Measurements from ENCODE around the gene NID2.

- TF ChIP-seq TEAD4 (IDR thresholded peaks at IDR 0.05) (no peak), CEBPB (IDR thresholded peaks at IDR 0.05) (no peak), RAD21 (IDR thresholded peaks at IDR 0.05; ENCODE audit: low read depth) (no peak), YY1 (IDR thresholded peaks at IDR 0.05; ENCODE audit: low read depth) (no peak), TAF1 (IDR thresholded peaks at IDR 0.05; ENCODE audit: low read depth) (no peak), ZBTB7A (IDR thresholded peaks at IDR 0.05; ENCODE audit: low read depth) (no peak)
These were observed 50.6 kb downstream of the NID2 start for GRCh38 chr14:52018252-52018651.

Measured in Ishikawa (cell line).